ENCODE results near the gene PITPNM2.

DNA sequence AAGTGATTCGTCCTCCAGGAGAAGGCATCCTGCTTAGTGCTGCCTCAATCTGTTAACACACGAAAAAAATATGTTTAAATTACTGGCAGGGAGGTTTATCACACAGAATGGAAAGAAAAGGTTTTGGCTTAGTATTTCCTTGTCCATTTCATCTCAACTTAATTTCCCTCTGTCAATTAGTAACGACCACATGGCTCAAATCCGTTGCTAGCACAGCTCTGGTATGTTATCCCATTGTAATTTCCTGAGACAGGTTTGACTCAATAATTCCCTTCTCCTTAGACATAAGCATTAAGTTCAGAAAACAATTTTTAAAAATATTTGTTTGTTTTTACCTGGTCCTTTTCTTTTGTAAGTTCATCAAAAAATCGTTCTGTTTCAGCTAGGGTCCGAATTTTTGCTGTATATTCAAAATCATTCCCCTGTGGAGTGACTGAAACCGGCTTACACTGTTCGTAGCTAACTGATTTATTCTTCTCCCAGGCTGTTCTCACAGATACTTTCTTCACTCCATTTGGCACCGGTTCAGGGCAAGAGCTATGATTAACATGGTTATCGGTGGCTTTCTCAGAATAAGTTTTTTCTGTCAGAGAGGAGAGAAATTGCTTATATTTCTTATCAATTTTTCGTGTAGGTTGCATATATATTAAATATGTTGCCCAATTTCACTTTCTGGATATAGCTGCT is 10.1 kb upstream of the PITPNM2 start:
- no peak for TF ChIP-seq CTCF (conservative IDR thresholded peaks at IDR 0.05 in 1 of 2, IDR thresholded peaks at IDR 0.05 in 1 of 2; ENCODE audit: low read depth in 1 of 2, low read length in 2 of 2)
- no peak for TF ChIP-seq EZH2 (IDR thresholded peaks at IDR 0.05; ENCODE audit: low read length, missing control alignments)

Measured in fibroblast of lung (primary cell).